Epithelial cell of proximal tubule (primary cell): ENCODE results near the gene MCM3. TPM values are rescaled to one million over a fixed set of nuclear protein-coding genes. Genes with fewer than 3 reads are reported as not detected.

Source experiments
- DNase-seq: peaks from one replicate; pipeline ENCODE4 v3.0.0-alpha.2; 2011; ENCODE audit warnings: low read depth
- H3K4me3 ChIP-seq: 2 replicates; pipeline ENCODE4 v1.5.1; 2011; ENCODE audit warnings: low read depth, mild to moderate bottlenecking, low read length
- total RNA-seq: library from RNA; depleted of rRNA; stranded (reverse); fragments of >200 nt; gene quantifications from 2 replicates; pipeline ENCODE4 v1.2.3, GENCODE V29; 2015
- TF ChIP-seq, protein P1 (sequence below): conservative IDR thresholded peaks from 2 replicates; pipeline ENCODE4 v1.5.1; 2012; ENCODE audit warnings: low read depth, mild to moderate bottlenecking, low read length

Gene MCM3
- total RNA-seq, 1 donor from 2014 or later = 137 TPM

DNA sequence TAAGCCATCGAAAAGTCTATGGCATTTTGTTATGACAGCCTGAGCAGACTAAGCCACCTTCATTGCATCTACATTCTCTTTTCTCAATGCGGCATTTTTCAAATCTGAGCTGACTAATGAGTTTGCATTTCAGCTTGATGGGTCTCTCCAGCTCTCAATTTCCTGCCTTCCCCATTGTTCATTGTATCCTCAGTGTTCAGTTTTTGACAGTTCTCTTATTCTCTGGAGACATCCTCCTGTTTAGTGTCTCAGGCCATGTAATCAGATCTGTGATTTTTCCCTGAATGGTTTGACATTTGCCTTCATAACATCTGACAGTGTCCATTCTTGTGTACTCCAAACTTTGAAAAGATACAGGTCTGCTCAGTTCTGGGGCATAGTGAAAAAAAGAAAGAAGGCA, 27.9 kb upstream of the MCM3 start:
- no peak for DNase-seq

DNA sequence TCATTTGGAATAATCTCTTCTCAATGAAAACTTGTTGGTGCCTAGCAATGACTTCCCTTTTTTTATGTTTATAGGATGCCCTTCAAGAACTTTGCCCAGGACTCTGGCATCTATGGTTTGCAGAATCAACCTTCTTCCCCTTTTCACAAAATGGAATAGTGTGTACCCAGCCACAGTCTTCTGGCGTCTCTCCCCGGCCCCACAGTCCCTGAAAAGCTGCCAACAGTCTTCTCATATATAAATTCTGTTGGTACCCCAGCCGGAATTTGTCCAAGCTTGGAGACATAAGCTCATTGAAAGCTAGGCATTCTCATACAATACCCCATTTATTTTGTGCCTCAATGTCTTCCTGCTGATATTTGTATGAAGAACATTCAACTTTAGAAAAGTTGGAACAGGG, 26.4 kb upstream of the MCM3 start:
- TF ChIP-seq, protein P1, sequence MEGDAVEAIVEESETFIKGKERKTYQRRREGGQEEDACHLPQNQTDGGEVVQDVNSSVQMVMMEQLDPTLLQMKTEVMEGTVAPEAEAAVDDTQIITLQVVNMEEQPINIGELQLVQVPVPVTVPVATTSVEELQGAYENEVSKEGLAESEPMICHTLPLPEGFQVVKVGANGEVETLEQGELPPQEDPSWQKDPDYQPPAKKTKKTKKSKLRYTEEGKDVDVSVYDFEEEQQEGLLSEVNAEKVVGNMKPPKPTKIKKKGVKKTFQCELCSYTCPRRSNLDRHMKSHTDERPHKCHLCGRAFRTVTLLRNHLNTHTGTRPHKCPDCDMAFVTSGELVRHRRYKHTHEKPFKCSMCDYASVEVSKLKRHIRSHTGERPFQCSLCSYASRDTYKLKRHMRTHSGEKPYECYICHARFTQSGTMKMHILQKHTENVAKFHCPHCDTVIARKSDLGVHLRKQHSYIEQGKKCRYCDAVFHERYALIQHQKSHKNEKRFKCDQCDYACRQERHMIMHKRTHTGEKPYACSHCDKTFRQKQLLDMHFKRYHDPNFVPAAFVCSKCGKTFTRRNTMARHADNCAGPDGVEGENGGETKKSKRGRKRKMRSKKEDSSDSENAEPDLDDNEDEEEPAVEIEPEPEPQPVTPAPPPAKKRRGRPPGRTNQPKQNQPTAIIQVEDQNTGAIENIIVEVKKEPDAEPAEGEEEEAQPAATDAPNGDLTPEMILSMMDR = no peak
- no peak for DNase-seq
- H3K4me3 ChIP-seq = no peak overlapping the region

More for the DNA sequence above, 27.9 kb upstream of the MCM3 start:
- TF ChIP-seq, protein P1 = no peak
- no peak overlapping the region for H3K4me3 ChIP-seq

- TF ChIP-seq, protein P1 = no peak
- no peak overlapping the region for H3K4me3 ChIP-seq
- no peak for DNase-seq
Observed at GRCh38 chr6:52307900-52308372, 23.4 kb upstream of the MCM3 start.

DNA sequence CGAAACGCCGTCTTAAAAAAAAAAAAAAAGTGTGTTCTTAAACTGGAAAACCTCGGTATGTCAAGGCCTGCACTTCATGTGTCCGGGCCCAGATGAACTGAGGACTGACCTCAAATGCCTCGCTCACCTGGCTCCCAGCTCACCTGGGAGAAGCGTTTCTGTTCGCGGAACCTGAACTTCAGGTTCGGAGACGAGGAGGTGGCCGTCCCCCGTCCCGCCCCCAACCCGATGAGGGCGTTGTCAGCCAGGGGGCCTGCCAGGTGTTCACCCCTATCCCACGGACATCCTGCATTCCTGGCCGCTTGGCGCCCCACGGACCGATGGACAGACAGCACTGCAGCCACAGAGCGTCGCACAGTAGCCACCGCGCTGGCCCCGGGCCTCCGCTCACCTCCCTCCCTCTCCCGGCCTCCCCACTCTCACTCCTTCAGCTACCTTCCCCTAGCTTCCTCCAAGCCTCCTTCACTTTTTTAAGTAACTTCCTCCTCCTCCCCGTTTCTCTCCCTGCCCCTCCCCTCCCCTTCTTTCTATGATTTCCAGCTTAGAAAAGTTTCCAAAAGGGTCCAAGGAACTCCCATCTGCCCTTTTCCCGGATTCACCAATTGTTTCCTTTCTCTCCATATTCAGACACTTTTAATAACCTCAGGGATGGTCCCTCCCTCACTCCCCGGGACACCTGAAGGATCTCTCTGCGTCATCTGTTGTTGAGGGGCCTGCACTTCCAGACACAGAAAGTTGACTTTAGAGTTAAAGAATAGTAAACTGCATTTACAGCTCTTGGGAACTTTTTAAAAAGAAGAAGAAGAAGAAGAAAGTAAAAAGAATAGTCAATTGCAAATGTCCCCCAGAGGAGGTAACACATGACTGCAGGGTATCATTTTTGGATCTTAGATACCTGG, 22.7 kb upstream of the MCM3 start:
- TF ChIP-seq, protein P1 = no peak
- DNase-seq = no peak
- no peak overlapping the region for H3K4me3 ChIP-seq

GRCh38 chr6:52305948-52306767, 21.6 kb upstream of the MCM3 start:
- no peak overlapping the region for H3K4me3 ChIP-seq
- no peak for DNase-seq
- TF ChIP-seq, protein P1 = no peak

GRCh38 chr6:52305411-52305810, 20.9 kb upstream of the MCM3 start:
- TF ChIP-seq, protein P1 = no peak
- no peak for DNase-seq

More at GRCh38 chr6:52305411-52305810, 20.9 kb upstream of the MCM3 start:
- no peak overlapping the region for H3K4me3 ChIP-seq
